ENCODE data around the gene SLC5A11. TPM values are rescaled to one million over a fixed set of nuclear protein-coding genes. Genes with fewer than 3 reads are reported as not detected.

SLC5A11 gene
- total RNA-seq, 2 donors from 2014 or later: 0.81 to 2.4 TPM

- Mint-ChIP-seq H3K4me1 (ENCODE audit: low read depth in 2 of 2) (peaks cover 0 to 9% of the 10 kb centered on the region in 2 donors), H3K27ac (no peak overlapping the region), H3K4me3 (no peak overlapping the region), H3K36me3 (peaks cover 26% of the 10 kb centered on the region), H3K27me3 (no peaks in the 10 kb centered on the region), H3K9me3 (no peaks in the 10 kb centered on the region)
- ATAC-seq: no peak
- no peak for DNase-seq (ENCODE audit: low spot score)
Observed at GRCh38 chr16:24955975-24956731, 110.4 kb downstream of the SLC5A11 start.

GRCh38 chr16:24957887-24958286 lies 112.1 kb downstream of the SLC5A11 start:
- peaks cover 39% of the 10 kb centered on the region for H3K36me3 Mint-ChIP-seq
- no peak overlapping the region for H3K27ac Mint-ChIP-seq
- H3K4me1 Mint-ChIP-seq (ENCODE audit: low read depth in 2 of 2): peaks cover 0 to 9% of the 10 kb centered on the region in 2 donors
- ATAC-seq (no peak), DNase-seq (ENCODE audit: low spot score) (no peak)
- no peaks in the 10 kb centered on the region for H3K27me3 Mint-ChIP-seq
- H3K9me3 Mint-ChIP-seq: no peaks in the 10 kb centered on the region
- no peak overlapping the region for H3K4me3 Mint-ChIP-seq

Other genes starting within 250 kb of the SLC5A11 start
- gene TNRC6A, start 116.3 kb upstream of the SLC5A11 start, total RNA-seq: 10 to 100 TPM; 44.2 to 82.4 TPM
- gene ARHGAP17, start 169.4 kb downstream of the SLC5A11 start, total RNA-seq: 10 to 100 TPM; 67.2 to 83.5 TPM

Measured in natural killer cell treated with Interleukin-12 subunit alpha and Interleukin-12 subunit beta and Interleukin-15 and Interleukin-18, amount 100 ng/mL, for 72 hours (primary cell).